Neural crest cell (in vitro differentiated cells): ENCODE measurements around the gene RPS4Y2. TPM values are rescaled to one million over a fixed set of nuclear protein-coding genes. Genes with fewer than 3 reads are reported as not detected.

Source experiments
- DNase-seq: peaks from one replicate; pipeline ENCODE4 v3.0.0; 2021; ENCODE audit warnings: low read depth, mixed read lengths, low spot score
- H3K27ac Mint-ChIP-seq: one replicate; pipeline ENCODE4 v1.8.0; 2021; ENCODE audit warnings: mild to moderate bottlenecking, mixed read lengths; ENCODE audit not compliant: unreplicated experiment
- H3K27me3 Mint-ChIP-seq: 2 replicates; pipeline ENCODE4 v1.8.0; 2021; ENCODE audit warnings: low read depth, mild to moderate bottlenecking, mixed read lengths
- H3K36me3 Mint-ChIP-seq: 2 replicates; pipeline ENCODE4 v1.8.0; 2021; ENCODE audit warnings: low read depth, mild to moderate bottlenecking, mixed read lengths
- H3K4me1 Mint-ChIP-seq: 2 replicates; pipeline ENCODE4 v1.8.0; 2021; ENCODE audit warnings: mixed read lengths
- H3K4me3 Mint-ChIP-seq: one replicate; pipeline ENCODE4 v1.8.0; 2021; ENCODE audit warnings: mild to moderate bottlenecking, mixed read lengths
- H3K9me3 Mint-ChIP-seq: 2 replicates; pipeline ENCODE4 v1.8.0; 2021; ENCODE audit warnings: mixed read lengths
- total RNA-seq: library from RNA; stranded (reverse); gene quantifications from 2 replicates; pipeline ENCODE4 v1.2.1, GENCODE V29; 2021
- TF ChIP-seq, protein P1 (sequence below): fragments of 200-600 bp; sonication (generic); conservative IDR thresholded peaks from 2 replicates; pipeline ENCODE4 v1.5.0; 2021; ENCODE audit warnings: antibody characterized with exemption, mild to moderate bottlenecking

Gene RPS4Y2
- total RNA-seq, 1 donor from 2014 or later: not detected

DNA sequence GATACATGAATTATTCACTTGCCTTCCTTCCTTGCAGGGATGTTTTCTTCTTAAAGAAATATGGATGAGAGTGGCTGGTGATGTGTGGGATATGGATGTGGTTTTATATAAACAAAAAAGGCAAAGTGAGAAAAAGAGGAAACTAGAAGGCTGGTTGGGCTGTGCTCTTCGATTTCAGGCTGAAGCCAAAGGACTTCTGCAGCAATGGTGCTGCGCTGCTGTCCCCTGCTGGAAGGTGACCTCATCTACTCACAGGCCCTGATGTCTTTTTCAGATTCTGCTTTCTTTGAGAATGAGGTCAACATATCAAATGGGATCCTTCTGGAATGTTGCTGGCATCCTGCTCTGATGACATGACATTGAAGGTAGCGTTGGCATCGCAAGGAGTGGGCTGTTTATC lies 15.3 kb upstream of the RPS4Y2 start:
- Mint-ChIP-seq H3K27ac (no peak overlapping the region), H3K4me1 (no peaks in the 10 kb centered on the region), H3K9me3 (no peaks in the 10 kb centered on the region), H3K36me3 (no peaks in the 10 kb centered on the region), H3K4me3 (no peak overlapping the region), H3K27me3 (no peaks in the 10 kb centered on the region)
- DNase-seq: no peak
- TF ChIP-seq, protein P1, sequence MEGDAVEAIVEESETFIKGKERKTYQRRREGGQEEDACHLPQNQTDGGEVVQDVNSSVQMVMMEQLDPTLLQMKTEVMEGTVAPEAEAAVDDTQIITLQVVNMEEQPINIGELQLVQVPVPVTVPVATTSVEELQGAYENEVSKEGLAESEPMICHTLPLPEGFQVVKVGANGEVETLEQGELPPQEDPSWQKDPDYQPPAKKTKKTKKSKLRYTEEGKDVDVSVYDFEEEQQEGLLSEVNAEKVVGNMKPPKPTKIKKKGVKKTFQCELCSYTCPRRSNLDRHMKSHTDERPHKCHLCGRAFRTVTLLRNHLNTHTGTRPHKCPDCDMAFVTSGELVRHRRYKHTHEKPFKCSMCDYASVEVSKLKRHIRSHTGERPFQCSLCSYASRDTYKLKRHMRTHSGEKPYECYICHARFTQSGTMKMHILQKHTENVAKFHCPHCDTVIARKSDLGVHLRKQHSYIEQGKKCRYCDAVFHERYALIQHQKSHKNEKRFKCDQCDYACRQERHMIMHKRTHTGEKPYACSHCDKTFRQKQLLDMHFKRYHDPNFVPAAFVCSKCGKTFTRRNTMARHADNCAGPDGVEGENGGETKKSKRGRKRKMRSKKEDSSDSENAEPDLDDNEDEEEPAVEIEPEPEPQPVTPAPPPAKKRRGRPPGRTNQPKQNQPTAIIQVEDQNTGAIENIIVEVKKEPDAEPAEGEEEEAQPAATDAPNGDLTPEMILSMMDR: no peak

DNA sequence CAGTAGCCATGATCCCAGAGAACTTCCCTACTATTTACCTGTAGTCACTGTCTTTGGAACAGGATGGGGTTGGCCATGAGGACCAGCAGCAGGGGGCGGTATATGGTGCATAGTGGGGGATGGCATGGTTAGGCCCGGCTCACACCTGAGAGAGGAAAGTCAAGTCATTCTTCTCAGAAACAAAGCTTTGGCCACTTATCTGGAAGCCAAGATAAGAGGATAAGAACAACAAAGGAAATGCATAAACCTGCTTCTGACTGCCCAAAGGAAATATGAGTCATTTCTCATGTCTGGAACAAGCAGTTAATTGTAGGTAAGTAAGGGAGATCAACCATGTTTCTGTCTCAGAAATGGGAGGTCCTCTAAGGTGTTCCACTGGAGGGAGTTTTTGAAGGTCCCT lies 10.8 kb upstream of the RPS4Y2 start:
- Mint-ChIP-seq H3K36me3 (no peaks in the 10 kb centered on the region), H3K4me3 (no peak overlapping the region), H3K27ac (no peak overlapping the region), H3K9me3 (no peaks in the 10 kb centered on the region), H3K27me3 (no peaks in the 10 kb centered on the region), H3K4me1 (no peaks in the 10 kb centered on the region)
- DNase-seq: no peak
- TF ChIP-seq, protein P1: no peak

DNA sequence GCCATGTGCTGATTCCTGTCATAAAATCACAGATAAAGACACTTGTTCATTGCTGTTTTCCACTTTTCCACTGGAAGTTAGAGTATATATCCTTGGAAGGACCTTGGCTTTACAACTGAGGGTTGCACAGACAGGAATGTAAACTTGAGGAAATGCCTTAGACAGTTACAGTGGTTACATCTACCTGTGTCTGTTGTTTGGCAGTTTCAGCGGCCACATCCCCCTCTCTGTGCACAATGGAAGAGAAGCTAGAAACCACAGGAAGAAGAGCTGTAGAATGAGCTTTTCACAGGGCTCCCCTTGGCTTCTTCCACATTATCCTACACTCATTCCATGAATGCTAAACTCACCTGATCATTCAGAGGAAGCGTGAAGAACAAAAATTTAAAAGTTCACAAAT lies 9.0 kb upstream of the RPS4Y2 start:
- TF ChIP-seq, protein P1: no peak
- H3K4me3 Mint-ChIP-seq: no peak overlapping the region
- DNase-seq: no peak

DNA sequence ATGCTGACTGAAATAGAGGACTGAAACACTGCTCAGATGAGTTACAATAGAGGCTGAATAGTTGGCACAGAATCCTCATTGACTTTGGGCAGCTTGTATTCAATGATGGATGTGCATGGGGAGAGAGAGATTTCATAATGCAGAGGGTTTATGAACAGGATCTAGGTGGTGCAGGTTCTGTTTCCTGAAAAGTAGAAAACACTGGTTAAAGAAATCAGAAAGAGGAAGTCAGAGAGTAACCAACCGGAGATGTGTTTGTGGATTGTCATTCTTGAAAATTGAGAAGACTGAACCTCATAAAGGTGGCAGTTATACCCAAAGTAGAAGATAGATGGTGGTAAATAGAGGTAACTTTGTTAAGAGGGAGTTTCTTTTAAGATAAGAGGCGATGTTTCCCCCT lies 8.0 kb downstream of the RPS4Y2 start:
- Mint-ChIP-seq H3K4me3 (no peak overlapping the region), H3K27ac (no peak overlapping the region), H3K9me3 (no peaks in the 10 kb centered on the region), H3K36me3 (no peaks in the 10 kb centered on the region), H3K4me1 (no peaks in the 10 kb centered on the region), H3K27me3 (no peaks in the 10 kb centered on the region)
- TF ChIP-seq, protein P1: no peak
- DNase-seq: no peak

More for the DNA sequence above, 9.0 kb upstream of the RPS4Y2 start:
- no peaks in the 10 kb centered on the region for H3K36me3 Mint-ChIP-seq
- no peaks in the 10 kb centered on the region for H3K27me3 Mint-ChIP-seq
- no peaks in the 10 kb centered on the region for H3K4me1 Mint-ChIP-seq
- H3K9me3 Mint-ChIP-seq: no peaks in the 10 kb centered on the region
- no peak overlapping the region for H3K27ac Mint-ChIP-seq

- Mint-ChIP-seq H3K27ac (no peak overlapping the region), H3K27me3 (no peaks in the 10 kb centered on the region), H3K4me3 (no peak overlapping the region), H3K4me1 (no peaks in the 10 kb centered on the region), H3K9me3 (no peaks in the 10 kb centered on the region), H3K36me3 (no peaks in the 10 kb centered on the region)
- no peak for DNase-seq
- TF ChIP-seq, protein P1: no peak
These were observed 9.2 kb downstream of the RPS4Y2 start for GRCh38 chrY:20765117-20765516.

DNA sequence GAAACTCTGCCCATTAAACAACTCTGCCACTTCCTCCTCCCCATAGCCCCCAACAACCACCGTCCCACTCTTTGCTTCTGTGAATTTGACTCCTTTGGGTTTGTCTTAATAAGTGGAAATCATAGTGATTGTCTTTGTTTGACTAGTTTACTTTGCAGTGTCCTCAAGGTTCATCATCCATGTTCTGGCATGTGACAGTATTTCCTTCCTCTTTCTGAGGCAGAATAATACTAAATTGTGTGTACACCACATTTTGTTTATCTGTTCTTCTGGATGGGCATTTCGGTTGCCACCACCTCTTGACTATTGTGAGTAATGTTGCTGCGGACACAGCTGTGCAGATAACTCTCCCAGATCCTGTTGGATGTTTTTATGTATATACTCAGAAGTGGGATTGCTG lies 14.8 kb downstream of the RPS4Y2 start:
- Mint-ChIP-seq H3K27ac (no peak overlapping the region), H3K4me3 (no peak overlapping the region), H3K27me3 (no peaks in the 10 kb centered on the region), H3K9me3 (no peaks in the 10 kb centered on the region), H3K4me1 (no peaks in the 10 kb centered on the region), H3K36me3 (no peaks in the 10 kb centered on the region)
- TF ChIP-seq, protein P1: no peak
- DNase-seq: no peak
